Loucy (cell line): ENCODE data around the gene PPP3CB.

ENCODE experiments used
- H2AFZ ChIP-seq: fragments of 200-600 bp; sonication (generic); 2 replicates; pipeline ENCODE4 v1.6.0; 2016; ENCODE audit warnings: antibody characterized with exemption, mild to moderate bottlenecking, low read length, moderate library complexity
- H3F3A ChIP-seq: fragments of 200-600 bp; 2 replicates; pipeline ENCODE4 v1.6.0; 2016; ENCODE audit warnings: antibody characterized with exemption, low read depth, mild to moderate bottlenecking
- H3K27me3 ChIP-seq: fragments of 200-600 bp; sonication (generic); 2 replicates; pipeline ENCODE4 v1.6.1; 2014; ENCODE audit warnings: low read length, mild to moderate bottlenecking; ENCODE audit not compliant: insufficient read depth, poor library complexity, severe bottlenecking
- H3K36me3 ChIP-seq: fragments of 200-600 bp; sonication (generic); 2 replicates; pipeline ENCODE4 v1.6.1; 2016; ENCODE audit warnings: low read length; ENCODE audit not compliant: insufficient read depth
- H3K4me1 ChIP-seq: fragments of 200-600 bp; sonication (generic); 2 replicates; pipeline ENCODE4 v1.5.1; 2014; ENCODE audit warnings: low read length, mild to moderate bottlenecking; ENCODE audit not compliant: insufficient read depth, poor library complexity, severe bottlenecking
- H3K4me2 ChIP-seq: fragments of 200-600 bp; sonication (generic); 2 replicates; pipeline ENCODE4 v1.6.0; 2014; ENCODE audit warnings: antibody characterized with exemption, low read length, low read depth, mild to moderate bottlenecking; ENCODE audit not compliant: poor library complexity, severe bottlenecking
- H3K4me3 ChIP-seq: fragments of 200-600 bp; sonication (generic); 2 replicates; pipeline ENCODE4 v1.5.1; 2014; ENCODE audit warnings: low read length, mild to moderate bottlenecking, mixed read lengths; ENCODE audit not compliant: poor library complexity, severe bottlenecking
- H3K79me2 ChIP-seq: fragments of 200-600 bp; sonication (generic); 2 replicates; pipeline ENCODE4 v1.6.1; 2014; ENCODE audit warnings: low read length; ENCODE audit not compliant: insufficient read depth
- H3K9ac ChIP-seq: fragments of 200-600 bp; sonication (generic); 2 replicates; pipeline ENCODE4 v1.6.0; 2014; ENCODE audit warnings: mild to moderate bottlenecking, low read depth, low read length, moderate library complexity; ENCODE audit not compliant: poor library complexity, severe bottlenecking
- H3K9me2 ChIP-seq: fragments of 200-600 bp; sonication (generic); replicated peaks from 2 replicates; pipeline ENCODE4 v1.6.1; 2016; ENCODE audit warnings: low read depth, low read length, mixed read lengths
- H3K9me3 ChIP-seq: fragments of 200-600 bp; sonication (generic); 2 replicates; pipeline ENCODE4 v1.6.1; 2014; ENCODE audit warnings: mild to moderate bottlenecking, antibody characterized with exemption, low read length, low read depth; ENCODE audit not compliant: insufficient read depth
- H4K20me1 ChIP-seq: fragments of 200-600 bp; sonication (generic); 2 replicates; pipeline ENCODE4 v1.6.0; 2014; ENCODE audit warnings: antibody characterized with exemption, low read length, mild to moderate bottlenecking; ENCODE audit not compliant: insufficient read depth, poor library complexity, severe bottlenecking
- CTCF ChIP-seq: fragments of 200-600 bp; sonication (generic); conservative IDR thresholded peaks from 2 replicates; pipeline ENCODE4 v1.5.1; 2014; ENCODE audit warnings: mild to moderate bottlenecking, antibody characterized with exemption, low read length
- EZH2phosphoT487 ChIP-seq: fragments of 200-600 bp; IDR thresholded peaks from 2 replicates; pipeline ENCODE4 v1.6.1; 2018; ENCODE audit warnings: antibody characterized with exemption, mild to moderate bottlenecking, moderate library complexity, borderline replicate concordance

The PPP3CB gene

DNA sequence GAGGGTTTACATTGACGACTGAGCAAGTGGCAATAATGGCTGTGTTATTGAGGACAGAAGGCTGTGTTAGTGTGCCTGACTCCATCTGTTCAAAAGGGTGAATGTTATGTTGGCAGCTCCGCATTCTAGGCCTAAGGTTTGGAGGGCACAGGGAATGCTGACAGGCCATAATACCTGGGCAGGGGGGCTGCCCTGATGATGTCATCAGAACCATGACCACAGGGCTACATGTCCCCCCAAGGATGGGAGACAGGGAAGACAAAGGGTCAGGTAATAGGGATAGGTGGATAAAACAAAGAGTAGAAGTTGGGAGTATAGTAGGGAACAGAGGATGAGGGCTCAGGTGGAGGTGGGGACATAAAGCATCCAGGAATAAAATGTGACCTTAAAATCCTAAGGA, 1.8 kb upstream of the PPP3CB start:
- H3K9me3 ChIP-seq = no peaks in the 10 kb centered on the region
- H3F3A ChIP-seq = 0 out of 2 replicates have a peak, but pooled peaks cover 5% of the 10 kb centered on the region
- TF ChIP-seq EZH2phosphoT487 (no peak), CTCF (no peak)
- H3K4me1 ChIP-seq = peaks cover 42% of the 10 kb centered on the region
- H3K9ac ChIP-seq = no peak overlapping the region
- H3K9me2 ChIP-seq = no peaks in the 10 kb centered on the region
- no peaks in the 10 kb centered on the region for H3K36me3 ChIP-seq
- no peaks in the 10 kb centered on the region for H3K27me3 ChIP-seq
- H3K4me3 ChIP-seq = no peak overlapping the region
- peaks cover 27% of the 10 kb centered on the region for H3K79me2 ChIP-seq
- H2AFZ ChIP-seq = no peak overlapping the region
- H3K4me2 ChIP-seq = no peak overlapping the region
- peaks cover 19% of the 10 kb centered on the region for H4K20me1 ChIP-seq

DNA sequence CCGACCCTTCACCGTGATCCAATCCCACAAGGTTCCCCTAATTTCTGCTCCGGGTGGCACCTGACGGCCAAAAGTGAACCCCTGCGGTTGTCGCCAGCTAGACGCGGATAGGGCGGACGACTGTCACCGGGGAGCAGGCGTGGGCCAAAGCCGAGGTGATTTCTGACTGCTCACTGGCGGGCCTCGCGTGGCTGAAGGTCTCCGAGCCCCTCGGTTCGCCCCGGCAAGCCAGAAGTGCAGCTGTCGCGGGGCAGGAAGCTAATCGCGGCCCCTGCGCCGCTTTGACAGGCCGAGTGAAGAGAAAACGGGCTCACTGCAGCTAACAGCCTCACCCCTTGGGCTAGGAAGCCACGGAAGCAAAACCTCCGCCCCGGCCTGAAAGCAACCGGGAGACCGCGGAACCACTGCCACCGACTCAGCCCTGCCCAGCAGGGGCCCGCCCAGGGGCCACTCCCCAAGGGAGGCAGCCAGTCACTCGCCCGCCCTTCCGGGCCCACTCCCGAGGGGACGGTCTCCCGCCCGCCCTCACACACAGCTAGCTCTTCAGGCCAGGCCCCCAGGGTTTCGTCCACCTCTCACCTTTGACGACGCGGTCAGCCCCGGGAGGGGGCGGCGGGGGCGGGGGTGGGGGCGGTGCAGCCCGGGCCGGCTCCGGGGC, 469 bp downstream of the PPP3CB start:
- TF ChIP-seq EZH2phosphoT487 = no peak
- no peak for TF ChIP-seq CTCF
- peaks cover 26% of the 10 kb centered on the region for H4K20me1 ChIP-seq
- H3K4me3 ChIP-seq = peak overlapping the region; percentile 78
- peaks cover 44% of the 10 kb centered on the region for H3K79me2 ChIP-seq
- H2AFZ ChIP-seq = peak overlapping the region; percentile 65
- peaks cover 39% of the 10 kb centered on the region for H3K4me1 ChIP-seq
- no peaks in the 10 kb centered on the region for H3K9me2 ChIP-seq
- peak overlapping the region; percentile 84 for H3K9ac ChIP-seq
- H3F3A ChIP-seq = 0 out of 2 replicates have a peak, but pooled peaks cover 5% of the 10 kb centered on the region
- no peaks in the 10 kb centered on the region for H3K27me3 ChIP-seq
- peak overlapping the region; percentile 87 for H3K4me2 ChIP-seq
- H3K36me3 ChIP-seq = no peaks in the 10 kb centered on the region
- H3K9me3 ChIP-seq = no peaks in the 10 kb centered on the region

GRCh38 chr10:73494877-73495225, 973 bp downstream of the PPP3CB start:
- Histone ChIP-seq H3K4me3 (peak overlapping the region; percentile 78), H3K79me2 (peaks cover 48% of the 10 kb centered on the region), H3K36me3 (no peaks in the 10 kb centered on the region), H3K27me3 (no peaks in the 10 kb centered on the region), H3F3A (0 out of 2 replicates have a peak, but pooled peaks cover 5% of the 10 kb centered on the region), H3K9ac (peak overlapping the region; percentile 84), H2AFZ (peak overlapping the region; percentile 65), H4K20me1 (peaks cover 29% of the 10 kb centered on the region), H3K4me1 (peaks cover 43% of the 10 kb centered on the region), H3K9me2 (no peaks in the 10 kb centered on the region), H3K9me3 (no peaks in the 10 kb centered on the region), H3K4me2 (peak overlapping the region; percentile 87)
- TF ChIP-seq EZH2phosphoT487 (no peak), CTCF (no peak)
